ENCODE results near the gene CCT2. TPM values are rescaled to one million over a fixed set of nuclear protein-coding genes. Genes with fewer than 3 reads are reported as not detected.

The CCT2 gene
- total and polyA plus RNA-seq, 12 donors = 41.3 to 190 (median 84.6) TPM

DNA sequence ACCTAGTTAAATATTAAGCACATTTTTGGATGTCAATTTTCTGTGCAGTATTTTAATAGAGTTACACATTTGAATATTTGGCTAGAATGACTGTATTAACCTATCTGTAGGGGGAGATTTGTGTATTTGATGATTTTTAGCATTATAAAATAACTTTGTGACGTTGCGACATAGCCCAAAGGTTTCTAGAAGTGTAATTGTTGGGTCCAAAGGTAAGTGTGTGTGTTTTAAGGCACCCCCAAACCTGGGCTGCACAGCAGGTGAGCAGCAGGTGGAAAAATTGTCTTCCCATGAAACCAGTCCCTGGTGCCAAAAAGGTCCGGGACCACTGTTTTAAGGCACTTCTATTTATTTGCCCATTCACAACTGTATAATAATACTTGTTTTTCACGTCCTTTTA is 3.3 kb downstream of the CCT2 start:
- no peak for TF ChIP-seq CTCF (IDR thresholded peaks at IDR 0.05)
- no peaks in the 10 kb centered on the region for H3K27me3 ChIP-seq
- H3K27ac ChIP-seq = no peak overlapping the region
- intact Hi-C loops (cut with DNase I) = loop anchor here in 1 of 10 donors (5.0 kb wide), 1 partner anchor 116 kb away; the partner anchor contains the start of gene FRS2
- H3K9me3 ChIP-seq = no peaks in the 10 kb centered on the region
- no peak for ATAC-seq
- 88 to 89% methylated on average over 4 of the region's 4 CpGs for WGBS, 2 donors
- H3K4me3 ChIP-seq = no peak overlapping the region
- peaks cover 0 to 23% (median 15%) of the 10 kb centered on the region in 9 donors for H3K4me1 ChIP-seq
- no peak for DNase-seq
- H3K36me3 ChIP-seq = peaks cover 0 to 75% (median 53%) of the 10 kb centered on the region in 9 donors

DNA sequence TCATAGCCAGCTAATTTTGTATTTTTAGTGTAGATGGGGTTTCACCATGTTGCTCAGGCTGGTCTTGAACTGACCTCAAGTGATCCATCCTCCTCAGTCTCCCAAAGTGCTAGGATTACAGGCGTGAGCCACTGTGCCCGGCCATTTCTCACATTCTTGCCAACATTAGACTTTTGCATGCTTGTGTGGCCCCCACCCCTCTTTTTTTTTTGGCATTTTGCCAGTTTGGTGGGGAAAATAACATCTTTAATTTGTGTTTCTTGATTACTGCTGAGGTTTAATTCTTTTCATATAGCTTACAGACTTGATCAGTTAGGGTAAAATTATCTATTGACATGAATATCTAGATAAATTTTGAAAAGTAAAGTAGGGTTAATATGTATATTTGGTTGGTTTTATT is 3.8 kb downstream of the CCT2 start:
- Histone ChIP-seq H3K27ac (no peak overlapping the region), H3K27me3 (no peaks in the 10 kb centered on the region), H3K9me3 (no peaks in the 10 kb centered on the region), H3K4me3 (no peak overlapping the region), H3K36me3 (peaks cover 0 to 80% (median 58%) of the 10 kb centered on the region in 9 donors), H3K4me1 (peaks cover 0 to 23% (median 15%) of the 10 kb centered on the region in 9 donors)
- DNase-seq (no peak), ATAC-seq (no peak)
- intact Hi-C loops (cut with DNase I) = loop anchor here in 1 of 10 donors (5.0 kb wide), 1 partner anchor 117 kb away; the partner anchor contains the start of gene FRS2
- no peak for TF ChIP-seq CTCF (IDR thresholded peaks at IDR 0.05)
- 92 to 93% methylated on average over 2 of the region's 2 CpGs for WGBS, 2 donors

GRCh38 chr12:69595689-69596088 is 10.4 kb downstream of the CCT2 start:
- intact Hi-C loops (cut with DNase I) = loop anchor here in 1 of 10 donors (5.0 kb wide), 1 partner anchor 42 kb away; no protein-coding TSS in a partner anchor
- H3K36me3 ChIP-seq = peaks cover 0 to 100% (median 64%) of the 10 kb centered on the region in 9 donors
- DNase-seq = no peak
- WGBS, 2 donors = 98% methylated on average over 2 of the region's 2 CpGs
- H3K27ac ChIP-seq = no peak overlapping the region
- peaks cover 0 to 12% (median 0%) of the 10 kb centered on the region in 9 donors for H3K4me1 ChIP-seq
- peak in 2 of 9 donors; percentile 10 to 14 for TF ChIP-seq CTCF (IDR thresholded peaks at IDR 0.05)
- peak in 3 of 8 donors; percentile 48 to 58 (median 48) for ATAC-seq
- no peaks in the 10 kb centered on the region for H3K9me3 ChIP-seq
- no peaks in the 10 kb centered on the region for H3K27me3 ChIP-seq
- no peak overlapping the region for H3K4me3 ChIP-seq

GRCh38 chr12:69598174-69598753 is 13.0 kb downstream of the CCT2 start:
- Histone ChIP-seq H3K36me3 (peaks cover 0 to 100% (median 53%) of the 10 kb centered on the region in 9 donors), H3K4me3 (no peak overlapping the region), H3K9me3 (no peaks in the 10 kb centered on the region), H3K27ac (no peak overlapping the region), H3K27me3 (no peaks in the 10 kb centered on the region), H3K4me1 (peaks cover 0 to 12% (median 0%) of the 10 kb centered on the region in 9 donors)
- intact Hi-C loops (cut with DNase I) = loop anchor here in 1 of 10 donors (5.0 kb wide), 1 partner anchor 39 kb away; no protein-coding TSS in a partner anchor
- TF ChIP-seq CTCF (IDR thresholded peaks at IDR 0.05) = no peak
- DNase-seq = no peak
- ATAC-seq = peak in 1 of 8 donors; percentile 44
- WGBS, 2 donors = 55 to 59% methylated on average over 4 of the region's 4 CpGs

Measured in heart right ventricle (tissue), 16 donors.